ENCODE results near the gene BEND3.
"Not testable (repeated sequence)": the region's sequence is repeated elsewhere in the genome, so short reads cannot be mapped to it uniquely, and the experiment has no call there.

BEND3 gene

DNA sequence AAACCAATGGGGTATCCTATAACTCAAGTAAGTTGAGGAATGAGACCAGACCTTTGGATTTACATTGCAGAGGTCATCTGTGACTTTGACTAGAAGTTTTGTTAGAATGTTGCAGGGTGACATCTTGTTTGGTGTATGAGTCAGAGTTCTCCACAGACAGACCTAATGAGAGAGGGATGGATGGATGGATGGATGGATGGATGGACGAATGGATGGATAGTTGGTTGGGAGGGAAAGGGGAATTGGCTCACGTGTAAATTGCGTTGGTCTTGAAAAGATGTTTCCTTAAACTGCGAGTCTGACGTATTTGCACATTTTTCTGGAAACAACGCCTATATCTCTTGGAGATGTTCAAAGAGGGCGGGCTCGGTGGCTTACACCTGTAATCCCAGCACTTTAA, 88.3 kb downstream of the BEND3 start:
- no peak for DNase-seq

DNA sequence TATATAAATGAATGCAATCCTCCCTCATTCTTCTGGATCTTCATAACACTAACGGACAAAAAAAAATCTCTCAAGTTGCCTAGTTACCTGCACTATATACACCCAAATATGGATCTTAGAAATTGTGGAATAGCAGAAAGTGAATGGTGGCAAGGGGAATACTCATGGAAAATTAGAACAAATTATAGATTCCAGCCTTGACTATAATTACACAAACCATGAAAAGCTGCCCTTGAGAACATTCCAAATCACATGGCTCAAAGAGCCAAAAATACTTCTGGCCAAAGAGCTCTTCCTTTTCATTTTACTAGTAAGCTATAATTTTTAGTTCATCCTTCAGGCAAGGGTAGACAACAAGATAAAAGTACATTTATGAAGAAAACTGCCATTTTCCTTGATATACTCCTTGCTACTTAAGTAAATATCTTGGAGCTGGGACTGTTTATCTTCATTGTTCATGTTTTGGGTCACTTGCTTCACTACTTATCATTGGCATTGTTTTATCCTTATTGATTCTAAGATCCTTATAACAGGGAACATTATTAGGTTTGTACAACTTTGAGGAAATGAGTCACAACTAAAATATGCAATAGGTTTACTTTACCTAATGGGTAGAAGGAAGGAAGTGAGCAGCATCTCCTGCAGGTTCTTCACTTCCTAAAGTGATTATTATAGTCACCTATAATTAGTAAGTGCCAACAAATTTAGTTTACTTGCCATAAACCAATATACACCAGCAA, 93.7 kb downstream of the BEND3 start:
- no peak for DNase-seq

- no peak for DNase-seq
Observed at GRCh38 chr6:107020239-107020638, 95.1 kb downstream of the BEND3 start.

- not testable (repeated sequence) for DNase-seq
Observed at GRCh38 chr6:107019628-107020027, 95.7 kb downstream of the BEND3 start.

DNA sequence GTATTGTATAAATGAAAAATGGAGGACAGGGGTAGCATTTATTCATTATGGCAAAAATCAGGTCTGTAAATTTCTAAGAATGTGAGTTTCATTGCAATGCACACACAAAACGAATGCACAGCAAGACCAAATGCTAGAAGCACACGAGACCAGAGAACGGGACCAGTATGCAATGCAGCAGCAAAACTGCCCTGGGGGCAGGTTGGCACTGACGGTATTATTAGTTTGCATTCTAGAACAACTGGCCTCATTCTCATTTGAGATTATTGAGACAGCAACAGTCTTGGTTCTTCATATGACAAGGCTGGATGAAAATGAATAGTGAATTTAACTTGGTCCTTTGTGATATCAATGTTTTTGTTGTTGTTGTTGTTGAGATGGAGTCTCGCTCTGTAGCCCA, 96.3 kb downstream of the BEND3 start:
- no peak for DNase-seq
